NCI-H510A (cell line): Measurements from ENCODE around the gene KCNQ1.

Experiments used
- DNase-seq: peaks from one replicate; lab custom pipeline; 2025; lab: John Stamatoyannopoulos, UW

Gene KCNQ1

DNA sequence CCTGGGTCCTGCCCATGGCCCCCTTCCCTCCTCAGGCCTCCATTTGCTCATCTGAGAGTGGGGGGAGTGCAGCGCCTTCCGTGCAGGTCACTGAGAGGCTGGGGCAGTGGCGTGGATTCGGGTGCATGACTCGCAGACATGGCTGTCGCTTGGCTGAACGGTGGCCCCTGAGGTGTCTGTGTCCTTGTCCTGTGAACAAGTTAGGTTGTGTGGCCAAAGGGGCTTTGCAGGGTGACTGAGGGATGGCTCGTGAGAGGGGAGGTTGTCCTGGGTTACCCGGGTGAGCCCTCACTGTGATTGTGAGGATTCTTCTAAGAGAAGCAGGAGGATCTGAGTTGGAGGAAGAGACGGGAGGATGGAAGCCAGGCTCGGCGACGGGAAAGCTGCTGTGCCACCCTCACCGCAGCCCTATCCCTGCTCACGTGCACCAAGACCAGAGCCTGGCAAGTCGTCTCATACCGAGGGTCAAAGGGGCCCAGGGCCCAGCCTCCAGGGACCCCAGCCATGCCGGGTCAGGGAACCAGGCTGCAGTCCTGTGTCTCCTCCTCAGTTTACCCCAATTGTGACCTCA lies 79.1 kb downstream of the KCNQ1 start:
- no peak for DNase-seq

DNA sequence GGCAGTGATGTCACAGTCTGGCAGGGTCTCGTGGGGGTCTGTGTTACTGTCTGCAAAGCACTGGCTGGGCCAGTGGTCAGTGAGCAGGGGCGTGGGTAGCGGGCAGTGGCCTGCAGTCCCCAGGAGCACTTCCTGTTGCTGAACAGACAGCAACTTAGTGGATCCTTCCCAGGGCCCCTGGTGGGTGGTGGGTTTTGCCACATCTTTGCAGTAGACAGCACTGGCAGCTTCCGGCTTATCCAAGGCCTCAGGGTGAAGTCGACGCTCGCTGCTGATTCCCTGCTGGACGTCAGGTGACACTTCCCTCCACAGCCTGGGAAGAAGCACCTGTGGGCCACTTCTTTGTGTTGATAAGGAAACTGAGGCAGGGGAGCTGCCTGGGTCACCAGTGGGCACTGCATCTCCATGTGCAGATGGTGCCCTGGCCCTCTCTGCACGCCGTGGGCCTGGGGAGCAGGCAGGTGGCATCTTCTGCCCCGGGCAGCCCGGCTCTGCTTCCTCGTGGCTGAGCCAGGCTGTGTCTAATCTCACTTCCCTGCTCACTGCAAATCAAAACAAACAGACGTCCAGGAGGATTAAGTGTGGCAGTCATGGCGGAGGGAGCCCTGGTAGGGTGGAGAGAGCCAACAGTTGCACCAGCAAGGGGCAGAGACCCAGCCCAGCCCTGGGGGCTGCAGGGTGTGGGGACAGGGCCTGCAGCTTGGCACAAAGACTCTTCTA lies 79.8 kb downstream of the KCNQ1 start:
- DNase-seq: no peak

DNA sequence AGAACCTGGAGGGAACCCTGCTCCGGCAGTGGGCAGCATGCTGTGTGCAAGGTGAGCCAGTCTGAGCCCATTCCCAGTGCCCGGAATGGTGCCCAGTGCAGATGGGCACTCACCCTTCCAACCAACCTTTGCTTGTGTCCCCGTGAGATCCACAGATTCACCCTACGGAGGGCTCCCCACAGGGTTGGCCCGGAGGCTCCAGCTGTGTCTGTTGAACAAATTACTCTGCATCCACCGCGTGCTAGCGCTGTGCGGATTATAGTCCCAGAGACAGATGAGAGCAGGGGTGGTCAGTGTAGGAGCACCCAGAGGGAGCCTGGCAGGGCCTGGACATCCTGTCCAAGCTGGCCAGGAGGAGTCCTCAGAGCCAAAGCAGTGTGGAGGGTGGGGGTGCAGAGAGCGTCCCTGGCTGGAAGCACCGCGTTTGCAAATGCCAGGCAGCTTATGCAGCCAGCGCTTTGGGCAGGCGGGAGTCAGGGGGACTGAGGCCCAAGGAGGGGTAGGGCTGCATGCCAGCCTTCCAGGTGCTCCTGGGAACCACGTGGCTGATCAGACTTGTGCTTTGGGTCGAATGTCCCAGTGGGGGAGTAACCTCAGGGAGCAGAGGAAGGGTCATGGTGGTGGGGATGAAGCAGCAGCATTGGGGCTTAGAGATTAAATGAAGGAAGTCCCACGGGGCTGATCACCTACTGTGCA lies 80.5 kb downstream of the KCNQ1 start:
- DNase-seq: no peak

DNA sequence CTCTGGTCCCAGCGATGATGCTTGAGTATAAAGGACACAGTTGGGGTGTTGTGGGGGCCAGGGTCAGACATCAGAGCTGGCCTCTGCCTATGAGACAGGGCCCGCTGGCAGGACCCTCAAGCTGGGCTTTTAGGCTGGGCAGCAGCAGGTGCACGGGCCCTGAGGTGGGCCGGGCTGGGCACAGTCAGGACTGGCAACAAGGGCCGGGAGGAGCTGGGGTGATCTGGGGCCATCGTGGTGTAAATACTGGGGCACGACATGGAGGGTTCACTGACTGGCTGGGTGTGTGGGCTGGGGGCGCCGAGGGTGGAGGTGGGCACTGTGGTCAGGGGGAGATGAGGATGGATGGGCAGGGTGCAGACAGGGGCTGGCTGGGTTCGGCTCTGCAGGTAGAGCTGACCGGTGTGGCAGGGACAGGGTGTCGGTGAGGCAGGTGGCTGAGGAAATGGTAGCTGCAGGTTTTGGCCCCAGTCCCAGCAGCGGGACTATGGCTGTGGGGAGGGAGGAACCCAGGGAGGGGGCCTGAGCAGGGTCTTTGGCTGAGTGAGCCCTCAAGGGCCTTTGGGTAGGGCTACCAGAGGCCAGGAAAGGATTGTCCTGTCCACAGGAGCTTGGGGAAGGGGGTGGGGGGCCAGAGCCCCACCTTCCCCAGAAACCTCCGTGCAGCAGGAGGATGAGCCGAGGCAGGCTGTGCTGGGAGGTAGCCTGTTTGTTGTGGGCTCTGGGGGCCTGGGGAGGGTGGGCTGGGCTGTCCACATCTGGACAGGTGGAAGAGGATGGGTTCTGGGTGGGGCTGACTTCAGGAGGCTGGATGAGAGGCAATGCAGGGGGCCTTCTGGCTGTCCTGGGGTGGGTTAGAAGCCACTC lies 81.4 kb downstream of the KCNQ1 start:
- DNase-seq: no peak

DNA sequence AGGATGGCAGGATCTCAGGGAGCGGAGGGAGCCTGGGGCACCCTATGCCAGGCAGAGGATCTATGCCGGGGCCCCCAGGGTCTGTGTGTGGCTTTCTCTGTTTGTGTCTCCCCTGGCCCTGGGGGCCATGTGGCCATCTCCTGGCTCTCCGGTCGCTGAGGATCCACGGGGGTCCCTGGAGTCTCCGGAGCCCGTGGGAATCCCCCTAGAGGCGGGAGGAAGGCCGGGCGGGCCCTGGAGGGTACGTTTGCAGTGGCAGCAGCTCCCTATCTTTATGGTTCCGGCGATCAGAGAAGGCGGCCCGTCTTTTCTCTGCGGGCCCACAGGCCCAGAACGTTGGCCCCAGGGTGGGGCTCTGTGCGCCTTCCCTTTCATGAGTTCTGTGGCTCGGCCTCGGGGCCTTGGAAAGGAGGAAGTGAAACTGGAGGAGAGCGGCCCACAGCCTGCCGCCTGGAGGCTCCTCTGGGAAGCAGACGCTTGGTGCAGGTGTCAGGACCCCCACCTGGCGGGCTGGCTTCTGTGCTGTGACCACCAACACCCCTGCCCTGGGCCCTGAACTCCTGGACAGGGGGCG lies 82.1 kb downstream of the KCNQ1 start:
- no peak for DNase-seq

DNA sequence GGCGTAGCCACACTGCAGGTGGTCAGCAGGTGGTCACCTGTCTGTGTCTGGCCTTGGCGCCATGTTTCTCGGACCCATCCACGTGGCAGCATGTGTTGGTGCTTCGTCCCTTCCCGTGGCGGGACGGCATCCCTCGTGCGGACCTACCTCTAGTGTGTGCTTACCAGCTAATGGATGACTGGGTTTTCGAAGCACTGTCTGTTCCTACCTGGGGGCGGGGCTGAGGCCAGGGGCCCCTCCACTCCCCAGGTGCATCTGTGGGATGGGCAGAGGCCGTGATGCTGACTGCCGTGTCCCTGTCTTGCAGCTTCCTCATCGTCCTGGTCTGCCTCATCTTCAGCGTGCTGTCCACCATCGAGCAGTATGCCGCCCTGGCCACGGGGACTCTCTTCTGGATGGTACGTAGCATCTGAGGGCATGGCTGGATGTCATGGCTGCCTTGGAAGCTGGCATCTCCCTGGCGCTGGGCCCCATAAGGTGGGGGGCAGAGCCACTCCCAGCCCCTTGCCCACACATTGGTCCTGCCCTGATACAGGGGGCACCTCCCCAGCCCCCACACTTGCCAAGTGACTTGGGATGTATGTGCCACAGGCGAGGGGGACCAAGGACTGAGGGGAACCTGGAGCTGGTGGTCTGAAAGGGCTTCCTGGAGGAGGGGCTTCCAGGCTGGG lies 82.9 kb downstream of the KCNQ1 start:
- no peak for DNase-seq

DNA sequence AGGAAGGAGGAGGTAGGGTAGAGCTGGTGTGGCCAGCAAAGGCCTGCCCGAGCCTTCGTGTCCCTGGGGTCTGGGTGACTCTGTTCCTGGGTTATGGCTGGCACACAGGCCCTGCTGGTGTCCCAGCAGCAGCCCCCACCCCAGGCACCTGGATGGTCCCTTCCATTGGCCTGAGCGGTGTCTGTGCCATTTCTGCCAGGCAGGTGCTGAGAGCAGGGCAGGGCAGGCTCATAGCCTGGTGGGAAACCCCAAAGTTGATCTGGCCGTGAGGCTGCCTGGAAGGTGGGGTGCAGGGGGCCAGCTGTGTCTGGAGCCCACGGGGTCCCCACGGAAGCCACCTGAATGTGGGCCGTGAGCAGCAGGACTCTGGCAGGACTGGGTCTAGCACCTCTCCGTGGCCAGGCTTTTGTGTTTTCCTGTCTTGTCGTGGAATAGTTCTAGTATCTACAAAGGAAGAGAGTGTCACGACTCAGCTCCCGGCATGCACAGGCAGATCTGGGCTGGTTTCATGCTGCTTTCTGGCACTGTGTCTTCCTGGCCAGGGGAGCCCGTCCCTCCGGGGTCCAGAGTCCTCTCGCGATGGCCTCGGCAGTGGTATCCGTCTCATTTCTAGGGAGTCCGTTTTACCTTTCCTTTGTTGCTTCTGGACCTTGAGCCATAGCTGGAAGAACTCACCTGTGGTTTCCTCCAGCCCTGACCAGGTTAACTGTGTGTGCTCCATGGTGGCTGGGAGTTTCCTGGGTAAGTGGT lies 83.7 kb downstream of the KCNQ1 start:
- DNase-seq: no peak

DNA sequence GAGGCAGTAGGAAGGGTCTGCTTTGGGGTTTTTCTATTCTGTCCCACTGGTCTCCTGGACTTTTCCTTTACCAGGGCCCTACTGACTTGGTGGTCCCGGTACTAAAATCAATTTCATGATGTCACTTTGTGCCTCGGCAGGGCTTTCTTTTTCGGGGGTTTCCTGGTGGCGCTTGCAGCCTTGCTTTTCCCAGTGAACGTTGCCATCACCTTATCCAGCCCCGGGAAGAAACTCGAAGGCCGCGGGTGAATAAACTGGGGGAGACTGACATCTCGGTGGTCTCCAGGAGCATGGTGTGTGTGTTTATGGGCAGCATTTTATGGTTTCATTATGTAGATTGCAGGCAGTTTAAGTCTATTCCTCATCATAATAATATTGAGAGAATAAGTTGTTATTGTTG lies 84.4 kb downstream of the KCNQ1 start:
- DNase-seq: no peak

DNA sequence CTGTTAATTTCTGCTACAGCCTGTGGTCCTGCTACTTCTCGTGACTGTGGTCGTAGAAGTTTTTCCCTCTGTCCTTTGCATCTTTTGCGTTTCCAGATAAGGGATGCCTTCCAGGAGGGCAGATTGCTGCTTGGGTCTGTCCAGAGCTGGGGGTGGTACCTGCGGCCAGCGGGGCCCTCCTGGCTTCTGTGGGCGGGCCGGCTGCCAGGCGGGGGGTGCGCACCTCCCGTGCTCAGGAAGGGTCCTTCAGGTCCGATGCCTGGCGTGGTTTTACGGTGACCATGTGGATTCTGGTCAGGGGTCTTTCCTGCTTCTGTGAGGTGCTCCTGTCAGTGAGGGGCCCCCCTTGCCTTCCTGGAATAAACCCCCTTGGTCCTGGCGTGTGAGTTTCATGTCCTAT lies 84.8 kb downstream of the KCNQ1 start:
- no peak for DNase-seq

DNA sequence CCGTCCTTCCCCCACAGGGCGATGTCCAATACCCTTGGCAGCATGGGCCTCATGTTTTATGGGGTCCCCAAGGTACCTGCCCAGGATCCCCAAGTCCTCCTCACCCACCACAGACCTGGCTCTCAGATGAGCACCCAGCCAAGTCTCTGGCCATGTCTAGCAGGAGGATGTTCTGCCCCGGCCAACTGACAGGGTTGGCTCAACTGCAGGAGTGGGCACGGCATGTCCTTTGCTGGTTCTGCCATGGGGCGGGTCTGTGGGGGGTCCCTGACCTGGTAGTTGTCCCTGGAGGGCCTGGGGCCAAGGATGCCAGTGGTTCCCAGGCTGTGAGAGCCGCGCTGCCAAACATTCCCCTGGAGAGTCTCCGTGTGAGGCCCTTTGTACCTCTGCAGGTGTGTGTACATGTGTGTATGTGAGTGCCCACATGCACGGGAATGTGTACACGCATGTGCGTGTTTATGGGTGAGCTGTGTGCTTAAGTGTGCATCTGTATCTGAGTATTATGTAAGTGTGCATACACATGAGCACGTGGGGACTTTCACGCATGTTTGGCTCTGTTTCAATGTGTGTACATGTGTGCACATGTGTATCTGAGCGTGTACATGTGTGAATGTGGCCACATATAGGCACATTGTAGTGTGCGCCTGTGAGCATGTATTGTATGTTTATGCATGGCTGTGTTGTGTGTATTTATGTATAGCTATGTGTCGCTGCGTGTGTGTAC lies 85.5 kb downstream of the KCNQ1 start:
- no peak for DNase-seq

DNA sequence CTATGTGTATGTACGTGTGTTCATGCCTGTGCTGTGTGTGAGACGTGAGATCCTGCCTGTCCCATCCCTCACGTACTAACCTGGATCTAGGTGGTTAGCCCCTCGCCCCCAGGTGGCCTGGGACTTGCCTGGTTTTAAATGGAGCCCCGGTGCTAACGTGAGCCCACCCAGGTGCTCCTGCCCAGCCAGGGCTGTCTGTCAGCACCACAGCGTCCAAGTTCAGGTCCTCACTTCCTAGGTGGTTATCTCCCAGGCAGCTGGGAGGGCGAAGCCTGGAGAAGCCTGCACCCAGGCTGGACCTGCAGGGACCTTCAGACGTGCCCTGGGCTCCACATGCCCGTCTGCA lies 86.0 kb downstream of the KCNQ1 start:
- DNase-seq: no peak

DNA sequence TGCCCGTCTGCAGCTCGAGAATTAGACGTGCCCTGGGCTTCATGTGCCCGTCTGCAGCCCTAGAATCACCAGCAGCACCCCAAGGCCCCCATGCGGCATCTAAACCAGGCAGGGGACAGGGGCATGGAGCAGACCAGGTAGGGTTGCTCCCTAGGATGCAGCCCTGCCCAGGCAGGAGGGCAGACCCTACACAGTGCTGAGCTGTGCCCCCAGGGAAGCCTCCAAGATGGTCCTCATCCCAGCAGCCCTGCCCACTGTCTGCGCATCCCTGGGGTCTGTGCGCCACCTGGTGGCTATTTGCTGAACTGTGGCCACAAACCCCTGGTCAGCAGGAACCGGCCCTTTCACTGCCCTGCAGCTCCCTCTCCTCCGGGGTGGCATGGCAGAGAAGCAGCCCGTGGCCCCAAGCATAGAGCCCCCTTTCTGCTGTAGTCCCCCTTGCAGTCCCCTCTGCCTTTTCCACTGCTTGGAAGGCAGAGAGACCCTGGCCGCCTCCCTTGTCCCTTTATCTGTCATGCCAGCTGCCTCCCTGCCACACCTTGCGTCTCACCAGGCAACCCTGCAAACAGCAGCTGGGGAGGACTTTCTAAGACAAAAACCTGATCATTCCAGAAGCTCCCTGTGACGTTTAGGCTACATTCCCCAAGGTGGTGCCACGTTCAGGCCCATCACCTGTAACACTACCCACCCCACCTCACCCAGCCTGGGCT lies 86.6 kb downstream of the KCNQ1 start:
- DNase-seq: no peak

DNA sequence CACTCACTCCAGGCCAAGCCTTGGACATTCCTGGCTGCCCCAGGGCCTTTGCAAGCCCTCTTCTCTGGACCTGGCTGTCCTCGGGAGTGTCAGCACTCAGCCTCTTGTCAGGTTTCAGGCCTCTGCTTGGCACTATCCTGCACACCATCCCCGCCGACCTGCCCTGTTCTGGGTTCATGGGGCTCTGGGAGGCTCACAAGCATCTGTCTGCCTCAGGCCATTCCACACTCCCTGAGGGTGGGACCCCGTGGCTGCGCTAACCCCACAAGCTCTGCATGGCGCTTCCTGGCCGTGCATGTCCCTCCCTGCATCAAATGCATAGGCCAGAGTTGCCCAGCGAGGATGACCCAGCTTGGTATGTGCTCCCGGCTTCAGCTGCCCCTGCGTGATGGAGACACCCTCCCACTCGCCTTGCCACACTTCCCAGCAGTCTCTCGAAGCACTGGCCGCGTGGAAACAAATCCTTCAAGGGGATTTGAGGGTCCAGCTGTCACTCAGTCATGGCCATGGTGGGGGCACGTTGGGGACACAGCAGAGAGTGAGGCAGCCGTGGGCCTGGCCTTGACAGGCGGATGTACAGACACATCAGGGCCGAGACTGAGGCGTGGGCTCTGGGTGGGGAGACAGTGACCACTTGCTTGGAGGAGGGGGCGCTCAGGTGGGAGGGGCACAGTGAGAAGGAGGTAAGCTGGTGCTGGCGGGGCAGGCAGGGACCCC lies 87.3 kb downstream of the KCNQ1 start:
- DNase-seq: no peak

DNA sequence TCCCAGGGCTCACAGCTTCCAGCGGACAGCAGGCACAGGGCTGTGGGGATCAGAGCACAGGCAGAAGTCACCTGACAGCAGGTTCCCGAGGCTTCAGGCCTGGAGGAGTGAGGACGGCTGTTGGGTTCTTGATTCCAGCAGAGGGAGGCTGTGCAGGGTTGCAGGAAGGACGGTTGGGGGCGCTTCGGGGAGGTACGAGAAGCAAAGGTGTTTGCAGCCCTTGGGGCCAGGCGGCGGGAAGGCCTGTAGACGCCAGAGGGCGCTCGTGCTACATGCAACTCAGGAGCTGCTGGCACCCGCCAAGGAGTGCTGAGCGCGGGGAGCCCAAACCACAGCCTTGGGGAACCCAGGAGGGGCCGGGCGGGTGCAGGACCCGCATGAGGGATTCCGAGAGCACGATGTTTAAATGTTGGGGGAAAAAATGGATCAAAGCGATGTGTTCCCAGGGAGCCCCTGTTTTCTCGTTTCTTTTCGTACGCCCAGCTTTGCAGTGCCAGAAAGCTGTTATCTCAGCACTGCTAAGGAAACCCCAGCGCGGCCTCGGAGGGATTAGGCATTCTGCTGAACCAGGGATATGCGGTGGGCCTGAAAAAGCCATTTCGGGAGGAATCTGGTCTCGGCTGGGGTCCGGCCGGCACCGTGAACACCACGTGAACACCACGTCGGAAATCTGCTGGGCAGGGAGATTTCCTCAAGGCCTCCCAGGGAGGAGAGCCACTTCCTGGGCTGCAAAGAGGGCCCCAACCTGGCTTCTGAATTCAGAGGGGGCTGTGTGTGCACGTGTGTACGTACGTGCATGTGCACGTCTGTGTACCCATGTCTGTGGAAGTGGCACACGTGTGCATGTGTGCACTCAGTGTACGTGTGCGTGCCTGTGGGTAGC lies 88.1 kb downstream of the KCNQ1 start:
- DNase-seq: peak; percentile 49

DNA sequence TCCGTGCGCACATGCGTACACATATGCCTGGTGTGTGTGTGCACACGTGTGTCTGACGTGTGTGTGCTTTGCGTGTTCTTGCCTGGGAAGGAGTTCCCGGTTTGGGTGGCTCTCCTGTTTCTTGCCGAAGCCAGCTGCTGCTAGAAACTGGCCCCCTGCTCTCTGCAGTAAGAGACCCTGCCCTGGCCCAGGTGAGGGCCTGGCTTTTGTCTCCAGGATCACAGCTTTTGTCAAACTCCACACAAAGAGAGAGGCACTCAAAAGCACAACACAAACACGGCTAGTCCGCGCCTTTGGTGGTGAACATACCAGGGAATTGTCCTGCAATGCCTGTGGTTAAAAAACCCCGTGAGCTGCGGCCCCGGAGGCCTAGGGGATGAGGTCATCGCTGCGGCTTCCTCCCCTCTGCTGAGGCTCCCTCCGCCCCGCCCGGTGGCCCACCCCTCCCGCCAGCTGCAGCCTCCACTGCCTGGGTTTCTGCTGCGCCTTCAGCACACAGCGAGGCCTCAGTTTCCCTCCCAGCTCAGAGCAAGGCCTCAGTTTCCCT lies 88.9 kb downstream of the KCNQ1 start:
- no peak for DNase-seq

DNA sequence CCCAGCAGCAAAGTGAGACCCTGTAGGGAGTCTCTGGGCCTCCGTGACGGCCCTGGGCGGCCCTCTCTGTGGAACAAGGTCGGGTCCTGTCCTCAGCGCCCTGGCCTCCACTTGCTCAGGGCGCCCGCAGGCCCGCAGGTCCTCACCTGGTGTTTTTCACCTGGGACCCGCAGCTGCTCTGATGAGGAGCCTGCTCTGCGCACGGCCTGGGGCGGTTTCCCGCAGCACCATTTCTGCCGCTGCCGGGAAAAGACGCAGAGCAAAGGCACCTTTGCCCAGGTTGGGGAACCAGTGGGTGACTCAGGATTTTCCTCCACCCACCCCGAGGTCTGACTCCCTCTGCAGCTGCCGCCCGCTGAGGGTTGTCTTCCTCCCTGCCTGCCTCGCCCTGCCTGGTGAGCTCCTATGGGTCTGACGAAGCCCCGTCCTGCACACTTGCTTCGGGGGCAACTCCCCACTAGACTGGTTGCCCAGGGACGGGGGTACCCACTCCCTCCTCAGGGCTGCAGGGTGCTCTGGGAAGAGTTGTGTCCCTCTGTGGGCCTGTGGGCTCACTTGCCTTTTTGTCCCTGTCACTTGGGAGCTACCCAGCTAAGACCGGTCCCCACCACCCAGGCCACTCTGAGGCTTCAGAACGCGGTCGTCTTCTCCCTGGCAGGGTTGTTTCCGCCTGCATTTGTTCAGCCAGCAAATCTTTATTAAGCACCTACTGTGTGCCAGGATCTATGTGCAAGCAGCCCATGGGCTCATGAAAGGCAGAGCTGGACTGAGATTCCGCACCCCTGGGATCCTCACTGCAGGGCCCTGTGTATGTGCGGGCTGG lies 89.5 kb downstream of the KCNQ1 start:
- DNase-seq: no peak
